IgD-negative memory B cell (primary cell): ENCODE data around the gene GBP2. TPM values are rescaled to one million over a fixed set of nuclear protein-coding genes. Genes with fewer than 3 reads are reported as not detected.

ENCODE experiments used
- H3K27ac Mint-ChIP-seq, 3 donors: one replicate each; pipeline ENCODE4 v1.8.0; 2020 to 2022; ENCODE audit warnings: mild to moderate bottlenecking in 3 of 3, mixed read lengths in 3 of 3, moderate library complexity in 1 of 3
- H3K27me3 Mint-ChIP-seq: one replicate; pipeline ENCODE4 v1.8.0; 2021; ENCODE audit warnings: mixed read lengths
- H3K36me3 Mint-ChIP-seq: one replicate; pipeline ENCODE4 v1.8.0; 2020; ENCODE audit warnings: mild to moderate bottlenecking, mixed read lengths
- H3K4me1 Mint-ChIP-seq, 3 donors: one replicate each; pipeline ENCODE4 v1.8.0; 2020 to 2022; ENCODE audit warnings: mixed read lengths in 3 of 3, mild to moderate bottlenecking in 1 of 3
- H3K4me3 Mint-ChIP-seq, 4 donors: one replicate each; pipeline ENCODE4 v1.8.0; 2020 to 2022; ENCODE audit warnings: mild to moderate bottlenecking in 4 of 4, mixed read lengths in 4 of 4, moderate library complexity in 3 of 4
- H3K9me3 Mint-ChIP-seq, 3 donors: one replicate each; pipeline ENCODE4 v1.8.0; 2020 to 2021; ENCODE audit warnings: mixed read lengths in 3 of 3, mild to moderate bottlenecking in 1 of 3
- polyA plus RNA-seq: library from polyadenylated mRNA; unstranded; fragments of 300-500 nt; fragmentation: Illumina TruSeq; gene quantifications from one replicate; pipeline ENCODE4 v1.2.3, GENCODE V29; 2021

GBP2 gene
- polyA plus RNA-seq, 1 donor from 2014 or later = 9.4 TPM

- no peaks in the 10 kb centered on the region for H3K9me3 Mint-ChIP-seq
- H3K36me3 Mint-ChIP-seq = peaks cover 5% of the 10 kb centered on the region
- H3K27ac Mint-ChIP-seq = peak within 1 kb of the TSS; percentile 21 to 92 (median 67)
- H3K4me3 Mint-ChIP-seq = peak within 1 kb of the TSS; percentile 82 to 95 (median 94)
- H3K4me1 Mint-ChIP-seq = peaks cover 22 to 43% (median 36%) of the 10 kb centered on the region in 3 donors
- no peaks in the 10 kb centered on the region for H3K27me3 Mint-ChIP-seq
These were observed 60.6 kb downstream of the GBP2 start, which contains the start of gene GBP1 for GRCh38 chr1:89065079-89065868. GBP1 (minus strand) TSS chr1:89065208; CDS start chr1:89063234, 1,974 bp downstream.

GRCh38 chr1:89064632-89065031 lies 61.3 kb downstream of the GBP2 start:
- no peaks in the 10 kb centered on the region for H3K27me3 Mint-ChIP-seq
- peak overlapping the region; percentile 82 to 95 (median 94) for H3K4me3 Mint-ChIP-seq
- H3K4me1 Mint-ChIP-seq = peaks cover 16 to 37% (median 32%) of the 10 kb centered on the region in 3 donors
- peaks cover 5% of the 10 kb centered on the region for H3K36me3 Mint-ChIP-seq
- H3K9me3 Mint-ChIP-seq = no peaks in the 10 kb centered on the region
- H3K27ac Mint-ChIP-seq = peak overlapping the region; percentile 6 to 92 (median 67)

- peaks cover 7% of the 10 kb centered on the region for H3K36me3 Mint-ChIP-seq
- H3K4me3 Mint-ChIP-seq = peak overlapping the region in 3 of 4 donors; percentile 9 to 82 (median 46)
- no peaks in the 10 kb centered on the region for H3K27me3 Mint-ChIP-seq
- H3K4me1 Mint-ChIP-seq = peaks cover 14 to 37% (median 30%) of the 10 kb centered on the region in 3 donors
- no peaks in the 10 kb centered on the region for H3K9me3 Mint-ChIP-seq
- no peak overlapping the region for H3K27ac Mint-ChIP-seq
These were observed 62.8 kb downstream of the GBP2 start for GRCh38 chr1:89063094-89063493.

DNA sequence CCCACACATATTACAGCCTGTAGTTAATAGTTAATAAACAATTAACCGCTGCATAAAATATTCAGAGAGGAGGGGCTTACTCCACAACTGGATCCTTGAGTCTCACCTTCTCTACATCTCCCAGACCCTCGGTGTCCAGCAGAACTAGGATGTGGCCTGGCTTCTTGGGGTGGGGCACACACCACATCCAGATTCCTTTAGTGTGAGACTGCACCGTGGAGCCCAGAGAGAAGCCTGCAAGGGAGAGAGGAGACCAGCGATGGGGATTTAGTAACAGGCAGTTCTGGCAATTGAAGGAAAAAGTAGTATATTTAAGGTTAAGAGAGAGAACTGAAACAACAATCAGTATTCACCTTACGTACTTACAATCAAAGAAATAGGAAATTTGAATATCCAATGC lies 65.8 kb downstream of the GBP2 start:
- Mint-ChIP-seq H3K4me1 (peaks cover 12 to 32% (median 27%) of the 10 kb centered on the region in 3 donors), H3K4me3 (no peak overlapping the region), H3K27ac (peak overlapping the region in 1 of 3 donors; percentile 64), H3K27me3 (no peaks in the 10 kb centered on the region), H3K9me3 (no peaks in the 10 kb centered on the region), H3K36me3 (peaks cover 9% of the 10 kb centered on the region)

Other genes with a start within 250 kb of the GBP2 start
- 56.5 TPM for gene GTF2B, start 234.5 kb downstream of the GBP2 start, polyA plus RNA-seq
- gene KYAT3, start 133.5 kb downstream of the GBP2 start, polyA plus RNA-seq = 19.3 TPM
- gene RBMXL1, start 133.5 kb downstream of the GBP2 start, polyA plus RNA-seq = 11.2 TPM
- gene GBP3, start 103.2 kb downstream of the GBP2 start, polyA plus RNA-seq = 2.9 TPM
- 9.3 TPM for gene GBP1, start 60.9 kb downstream of the GBP2 start, polyA plus RNA-seq
- gene GBP7, start 49.9 kb upstream of the GBP2 start, polyA plus RNA-seq = not detected
- gene GBP4, start 72.8 kb upstream of the GBP2 start, polyA plus RNA-seq = 10.1 TPM
- 8.9 TPM for gene GBP5, start 146.7 kb upstream of the GBP2 start, polyA plus RNA-seq
- gene GBP6, start 237.9 kb upstream of the GBP2 start, polyA plus RNA-seq = not detected